Measurements from ENCODE around the gene LRP1.
A peak's percentile ranks its signal among the peaks of the same experiment; 100 is the strongest.

LRP1 gene

DNA sequence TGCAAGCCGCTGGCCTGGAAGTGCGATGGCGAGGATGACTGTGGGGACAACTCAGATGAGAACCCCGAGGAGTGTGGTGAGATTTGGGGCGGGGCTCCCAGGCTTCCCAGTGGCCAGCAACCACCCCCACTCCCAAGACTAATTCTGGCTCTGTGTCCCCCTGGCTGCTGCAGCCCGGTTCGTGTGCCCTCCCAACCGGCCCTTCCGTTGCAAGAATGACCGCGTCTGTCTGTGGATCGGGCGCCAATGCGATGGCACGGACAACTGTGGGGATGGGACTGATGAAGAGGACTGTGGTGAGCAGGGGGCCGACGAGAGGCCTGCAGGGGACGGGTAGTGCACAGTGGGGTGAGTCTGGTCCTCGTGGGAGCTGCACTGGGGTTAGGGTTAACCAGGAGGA, 76.2 kb downstream of the LRP1 start:
- Histone ChIP-seq H3K36me3 (peaks cover 96 to 100% (median 97%) of the 10 kb centered on the region in 3 donors), H3K4me1 (no peaks in the 10 kb centered on the region), H3K27me3 (no peaks in the 10 kb centered on the region), H3K9me3 (no peaks in the 10 kb centered on the region), H3K27ac (no peak overlapping the region), H3K4me3 (no peak overlapping the region)
- no peak for TF ChIP-seq CTCF (IDR thresholded peaks at IDR 0.05)
- DNase-seq: peak in 1 of 2 donors; percentile 20
- intact Hi-C loops (cut with DNase I; ENCODE audit: low total_unique reads): no loop called here

- intact Hi-C loops (cut with DNase I; ENCODE audit: low total_unique reads): no loop called here
- Histone ChIP-seq H3K9me3 (no peaks in the 10 kb centered on the region), H3K27ac (no peak overlapping the region), H3K4me3 (no peak overlapping the region), H3K36me3 (peaks cover 96 to 100% (median 97%) of the 10 kb centered on the region in 3 donors), H3K27me3 (no peaks in the 10 kb centered on the region), H3K4me1 (no peaks in the 10 kb centered on the region)
- no peak for TF ChIP-seq CTCF (IDR thresholded peaks at IDR 0.05)
- no peak for DNase-seq
These were observed 76.9 kb downstream of the LRP1 start for GRCh38 chr12:57205186-57205585.

- Histone ChIP-seq H3K36me3 (peaks cover 93 to 100% (median 97%) of the 10 kb centered on the region in 3 donors), H3K9me3 (no peaks in the 10 kb centered on the region), H3K27me3 (no peaks in the 10 kb centered on the region), H3K4me3 (no peak overlapping the region), H3K27ac (no peak overlapping the region), H3K4me1 (no peaks in the 10 kb centered on the region)
- intact Hi-C loops (cut with DNase I; ENCODE audit: low total_unique reads): no loop called here
- no peak for TF ChIP-seq CTCF (IDR thresholded peaks at IDR 0.05)
- no peak for DNase-seq
These were observed 77.6 kb downstream of the LRP1 start for GRCh38 chr12:57205931-57206330.

GRCh38 chr12:57207731-57208630, 79.7 kb downstream of the LRP1 start:
- H3K27me3 ChIP-seq: no peaks in the 10 kb centered on the region
- peak overlapping the region in 1 of 2 donors; percentile 34 for H3K27ac ChIP-seq
- H3K4me1 ChIP-seq: peaks cover 0 to 15% (median 5%) of the 10 kb centered on the region in 4 donors
- H3K9me3 ChIP-seq: no peaks in the 10 kb centered on the region
- no peak for TF ChIP-seq CTCF (IDR thresholded peaks at IDR 0.05)
- peaks cover 80 to 99% (median 93%) of the 10 kb centered on the region in 3 donors for H3K36me3 ChIP-seq
- DNase-seq: no peak
- intact Hi-C loops (cut with DNase I; ENCODE audit: low total_unique reads): no loop called here
- no peak overlapping the region for H3K4me3 ChIP-seq

DNA sequence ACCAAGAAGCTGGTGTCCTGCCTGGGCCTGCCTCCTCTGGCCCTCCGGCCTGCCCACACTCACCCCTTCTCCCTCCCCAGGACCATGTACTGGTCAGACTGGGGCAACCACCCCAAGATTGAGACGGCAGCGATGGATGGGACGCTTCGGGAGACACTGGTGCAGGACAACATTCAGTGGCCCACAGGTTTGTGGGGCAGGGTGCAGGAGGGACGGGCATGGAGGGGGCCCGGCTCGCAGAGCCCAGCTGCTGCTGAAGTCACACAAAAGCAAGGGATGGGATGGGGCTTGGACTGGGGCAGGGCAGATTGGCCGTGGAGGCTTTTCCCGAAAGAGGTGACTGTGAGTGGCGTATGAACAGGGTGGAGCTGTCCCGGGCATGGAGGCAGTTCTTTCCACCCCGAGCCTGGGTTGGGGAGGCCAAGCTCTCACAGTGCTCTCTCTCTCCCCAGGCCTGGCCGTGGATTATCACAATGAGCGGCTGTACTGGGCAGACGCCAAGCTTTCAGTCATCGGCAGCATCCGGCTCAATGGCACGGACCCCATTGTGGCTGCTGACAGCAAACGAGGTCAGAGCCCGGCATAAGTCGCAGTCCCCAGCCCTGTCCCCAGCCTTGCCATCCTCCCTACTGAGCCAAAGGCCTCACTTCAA, 80.5 kb downstream of the LRP1 start:
- no peak for TF ChIP-seq CTCF (IDR thresholded peaks at IDR 0.05)
- DNase-seq: peak; percentile 33 to 81
- H3K27me3 ChIP-seq: no peaks in the 10 kb centered on the region
- H3K9me3 ChIP-seq: no peaks in the 10 kb centered on the region
- H3K36me3 ChIP-seq: peaks cover 73 to 91% (median 85%) of the 10 kb centered on the region in 3 donors
- peaks cover 0 to 21% (median 11%) of the 10 kb centered on the region in 4 donors for H3K4me1 ChIP-seq
- intact Hi-C loops (cut with DNase I; ENCODE audit: low total_unique reads): no loop called here
- H3K27ac ChIP-seq: peak overlapping the region; percentile 6 to 34
- no peak overlapping the region for H3K4me3 ChIP-seq

Data from tibial artery (tissue), 4 donors.